H9 (cell line): ENCODE measurements around the gene PPIF. TPM values are rescaled to one million over a fixed set of nuclear protein-coding genes. Genes with fewer than 3 reads are reported as not detected.

Experiments
- DNase-seq: peaks from one replicate; pipeline ENCODE4 v3.0.0-alpha.2; 2017
- H2AFZ ChIP-seq: one replicate; pipeline ENCODE4 v1.6.1; 2013; ENCODE audit warnings: mild to moderate bottlenecking, low read length, control low read depth, moderate library complexity
- H2AK5ac ChIP-seq: 2 replicates; pipeline ENCODE4 v1.6.1; 2013; ENCODE audit warnings: low read length, control low read depth, mixed read lengths; ENCODE audit not compliant: insufficient read length
- H2BK120ac ChIP-seq: one replicate; pipeline ENCODE4 v1.6.1; 2013; ENCODE audit warnings: low read depth, mild to moderate bottlenecking, low read length, control low read depth, inconsistent platforms; ENCODE audit not compliant: poor library complexity, severe bottlenecking
- H2BK12ac ChIP-seq: 2 replicates; pipeline ENCODE4 v1.6.1; 2013; ENCODE audit warnings: low read length, control low read depth, mixed read lengths, low read depth; ENCODE audit not compliant: insufficient read length
- H2BK15ac ChIP-seq: 2 replicates; pipeline ENCODE4 v1.6.1; 2013; ENCODE audit warnings: low read depth, low read length, control low read depth
- H2BK20ac ChIP-seq: one replicate; pipeline ENCODE4 v1.6.1; 2013; ENCODE audit warnings: low read depth, mild to moderate bottlenecking, low read length, control low read depth, inconsistent platforms; ENCODE audit not compliant: poor library complexity, severe bottlenecking
- H2BK5ac ChIP-seq: 2 replicates; pipeline ENCODE4 v1.6.1; 2013; ENCODE audit warnings: low read length, control low read depth, mixed read lengths; ENCODE audit not compliant: insufficient read length
- H3K14ac ChIP-seq: 2 replicates; pipeline ENCODE4 v1.6.1; 2013; ENCODE audit warnings: low read length, control low read depth; ENCODE audit not compliant: insufficient read depth
- H3K18ac ChIP-seq: 2 replicates; pipeline ENCODE4 v1.6.1; 2013; ENCODE audit warnings: low read depth, mild to moderate bottlenecking, mixed read lengths, low read length, control low read depth; ENCODE audit not compliant: insufficient read length
- H3K23ac ChIP-seq: 2 replicates; pipeline ENCODE4 v1.6.1; 2013; ENCODE audit warnings: low read length, control low read depth, mixed read lengths, low read depth; ENCODE audit not compliant: insufficient read length
- H3K23me2 ChIP-seq: 2 replicates; pipeline ENCODE4 v1.6.1; 2013; ENCODE audit warnings: low read depth, mild to moderate bottlenecking, mixed read lengths, low read length, control low read depth; ENCODE audit not compliant: insufficient read length, poor library complexity, severe bottlenecking
- H3K27ac ChIP-seq: 2 replicates; pipeline ENCODE4 v1.5.1; 2013; ENCODE audit warnings: low read length, control low read depth, mixed read lengths, low read depth; ENCODE audit not compliant: insufficient read length
- H3K27me3 ChIP-seq: 2 replicates; pipeline ENCODE4 v1.6.1; 2013; ENCODE audit warnings: low read length, control low read depth, inconsistent platforms; ENCODE audit not compliant: insufficient read depth
- H3K4ac ChIP-seq: 2 replicates; pipeline ENCODE4 v1.6.1; 2013; ENCODE audit warnings: low read depth, mild to moderate bottlenecking, control low read depth, inconsistent platforms, low read length, moderate library complexity
- H3K4me1 ChIP-seq: 2 replicates; pipeline ENCODE4 v1.6.1; 2013; ENCODE audit warnings: low read length, control low read depth, inconsistent platforms; ENCODE audit not compliant: insufficient read depth
- H3K4me2 ChIP-seq: 2 replicates; pipeline ENCODE4 v1.6.1; 2013; ENCODE audit warnings: low read length, control low read depth, mixed read lengths; ENCODE audit not compliant: insufficient read length, insufficient read depth
- H3K56ac ChIP-seq: 2 replicates; pipeline ENCODE4 v1.6.1; 2013; ENCODE audit warnings: low read depth, mild to moderate bottlenecking, mixed read lengths, low read length, control low read depth; ENCODE audit not compliant: insufficient read length
- H3K79me1 ChIP-seq: 2 replicates; pipeline ENCODE4 v1.6.1; 2013; ENCODE audit warnings: low read depth, mild to moderate bottlenecking, moderate library complexity, low read length, control low read depth, inconsistent platforms; ENCODE audit not compliant: insufficient read depth, poor library complexity, severe bottlenecking
- H3K79me2 ChIP-seq: 2 replicates; pipeline ENCODE4 v1.6.1; 2013; ENCODE audit warnings: low read length, control low read depth, inconsistent platforms; ENCODE audit not compliant: insufficient read depth
- H3K9ac ChIP-seq: 2 replicates; pipeline ENCODE4 v1.6.1; 2013; ENCODE audit warnings: low read length, control low read depth, mixed read lengths; ENCODE audit not compliant: insufficient read length; ENCODE audit errors: extremely low read depth
- H3K9me3 ChIP-seq: one replicate; pipeline ENCODE4 v1.6.1; 2013; ENCODE audit warnings: low read depth, low read length, inconsistent platforms; ENCODE audit not compliant: control insufficient read depth
- H3T11ph ChIP-seq: one replicate; pipeline ENCODE4 v1.6.1; 2013; ENCODE audit warnings: mild to moderate bottlenecking, low read length, control low read depth, inconsistent platforms
- H4K20me1 ChIP-seq: one replicate; pipeline ENCODE4 v1.6.1; 2013; ENCODE audit not compliant: control insufficient read depth, insufficient read length, insufficient read depth
- H4K5ac ChIP-seq: 2 replicates; pipeline ENCODE4 v1.6.1; 2013; ENCODE audit warnings: low read depth, mild to moderate bottlenecking, mixed read lengths, low read length, control low read depth; ENCODE audit not compliant: insufficient read length
- H4K8ac ChIP-seq: replicated peaks from 2 replicates; pipeline ENCODE4 v1.6.1; 2013; ENCODE audit warnings: low read length, control low read depth, mixed read lengths, low read depth; ENCODE audit not compliant: insufficient read length
- H4K91ac ChIP-seq: 2 replicates; pipeline ENCODE4 v1.6.1; 2013; ENCODE audit warnings: low read depth, mild to moderate bottlenecking, moderate library complexity, mixed read lengths, low read length, control low read depth; ENCODE audit not compliant: insufficient read length
- H3K27ac Mint-ChIP-seq, 3 experiments: 2 replicates in 2 of 3; 3 replicates in 1 of 3; pipeline ENCODE4 v1.8.0; 2020 to 2021; ENCODE audit warnings: mixed read lengths in 3 of 3, mild to moderate bottlenecking in 1 of 3, moderate library complexity in 1 of 3
- H3K27me3 Mint-ChIP-seq: 2 replicates; pipeline ENCODE4 v1.8.0; 2021; ENCODE audit warnings: low read depth, mild to moderate bottlenecking, moderate library complexity, mixed read lengths
- H3K36me3 Mint-ChIP-seq, 3 experiments: 2 replicates in 2 of 3; 3 replicates in 1 of 3; pipeline ENCODE4 v1.8.0; 2020 to 2021; ENCODE audit warnings: low read depth in 3 of 3, mixed read lengths in 3 of 3; ENCODE audit not compliant: insufficient read depth in 1 of 3
- H3K4me1 Mint-ChIP-seq, 2 experiments: 2 replicates each; pipeline ENCODE4 v1.8.0; 2020; ENCODE audit warnings: mixed read lengths in 2 of 2
- H3K4me3 Mint-ChIP-seq, 2 experiments: 2 replicates in 1 of 2; 3 replicates in 1 of 2; pipeline ENCODE4 v1.8.0; 2020 to 2021; ENCODE audit warnings: mild to moderate bottlenecking in 2 of 2, mixed read lengths in 2 of 2, moderate library complexity in 1 of 2
- H3K9me3 Mint-ChIP-seq, 2 experiments: 2 replicates in 1 of 2; 3 replicates in 1 of 2; pipeline ENCODE4 v1.8.0; 2020; ENCODE audit warnings: mild to moderate bottlenecking in 2 of 2, mixed read lengths in 2 of 2, moderate library complexity in 1 of 2
- CTCF ChIP-seq: fragments of 200-600 bp; sonication (generic); conservative IDR thresholded peaks from 3 replicates; pipeline ENCODE4 v1.8.0; 2021; ENCODE audit warnings: antibody characterized with exemption, mild to moderate bottlenecking
- WGBS: extraction: QIAGEN DNeasy Blood & Tissue Kit; methylation state at CpG from one replicate; pipeline ENCODE4 v1.1.7; 2013; ENCODE audit warnings: missing lambda C conversion rate, low lambda C conversion rate, mixed read lengths; ENCODE audit not compliant: insufficient read length; ENCODE audit errors: extremely low coverage; 5-methylcytosine and 5-hydroxymethylcytosine counted together
- total RNA-seq: library from RNA; stranded (reverse); gene quantifications from 2 replicates; pipeline ENCODE4 v1.2.1, GENCODE V29; 2021

The PPIF gene
- total RNA-seq, 1 experiment from 2014 or later, result 79.7 TPM

DNA sequence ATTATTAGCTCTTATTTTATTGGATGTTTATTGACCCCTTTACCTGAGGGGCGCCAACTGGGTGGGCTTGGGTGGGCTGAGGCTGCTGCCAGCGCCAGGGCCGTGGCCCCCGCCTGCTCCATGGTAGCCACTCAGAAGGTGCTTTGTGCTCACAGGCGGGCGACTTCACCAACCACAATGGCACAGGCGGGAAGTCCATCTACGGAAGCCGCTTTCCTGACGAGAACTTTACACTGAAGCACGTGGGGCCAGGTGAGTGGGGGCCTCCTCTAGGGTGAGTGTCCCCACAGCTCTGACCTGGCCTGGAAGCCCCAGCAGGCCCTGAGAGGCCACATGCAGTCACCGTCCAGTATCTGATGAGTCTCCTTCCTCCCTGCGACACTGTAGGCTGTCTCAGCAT, 4.1 kb downstream of the PPIF start:
- no peak overlapping the region for H3K23ac ChIP-seq
- no peak overlapping the region for H3K27ac ChIP-seq
- H3K4me1 Mint-ChIP-seq, result peaks cover 6 to 13% of the 10 kb centered on the region in 2 experiments; a peak in 3 of 4 replicates
- peak; percentile 14 for DNase-seq
- no peak overlapping the region for H2BK120ac ChIP-seq
- H3K9me3 Mint-ChIP-seq, result no peaks in the 10 kb centered on the region
- H2BK5ac ChIP-seq, result no peak overlapping the region
- H2AFZ ChIP-seq, result no peak overlapping the region
- H4K8ac ChIP-seq, result no peak overlapping the region
- no peak overlapping the region for H2BK12ac ChIP-seq
- H3K36me3 Mint-ChIP-seq, result peaks cover 49 to 76% (median 73%) of the 10 kb centered on the region in 3 experiments; a peak in 6 of 7 replicates
- H2AK5ac ChIP-seq, result no peak overlapping the region
- no peak overlapping the region for H3K56ac ChIP-seq
- H3T11ph ChIP-seq, result no peak overlapping the region
- no peak overlapping the region for H4K91ac ChIP-seq
- no peaks in the 10 kb centered on the region for H3K27me3 ChIP-seq
- H3K23me2 ChIP-seq, result peaks cover 5% of the 10 kb centered on the region
- no CpG with 5 or more reads among the region's 13 CpGs for WGBS
- no peaks in the 10 kb centered on the region for H3K9me3 ChIP-seq
- no peak for TF ChIP-seq CTCF
- no peak overlapping the region for H2BK15ac ChIP-seq
- no peak overlapping the region for H3K4me2 ChIP-seq
- H3K18ac ChIP-seq, result no peak overlapping the region
- H3K79me1 ChIP-seq, result peaks cover 5% of the 10 kb centered on the region
- no peaks in the 10 kb centered on the region for H3K79me2 ChIP-seq
- no peak overlapping the region for H3K9ac ChIP-seq
- no peaks in the 10 kb centered on the region; the same call in 1 of the 2 replicates for H3K27me3 Mint-ChIP-seq
- no peak overlapping the region for H3K4ac ChIP-seq
- no peak overlapping the region for H2BK20ac ChIP-seq
- no peak overlapping the region for H4K5ac ChIP-seq
- no peak overlapping the region for H3K14ac ChIP-seq
- H3K4me1 ChIP-seq, result 0 out of 2 replicates have a peak, but pooled peaks cover 5% of the 10 kb centered on the region
- no peak overlapping the region for H3K4me3 Mint-ChIP-seq
- peak overlapping the region in 1 of 3 experiments; percentile 82; a peak in 1 of 7 replicates for H3K27ac Mint-ChIP-seq
- no peaks in the 10 kb centered on the region for H4K20me1 ChIP-seq
